Measurements from ENCODE around the gene HRG.

GRCh38 chr3:186682812-186683211 is 17.0 kb downstream of the HRG start:
- no peak for TF ChIP-seq POLR2AphosphoS5 (IDR thresholded peaks at IDR 0.05)
- no peak for TF ChIP-seq CTCF (IDR thresholded peaks at IDR 0.05)
- no peak for TF ChIP-seq POLR2A (IDR thresholded peaks at IDR 0.05)
- TF ChIP-seq EP300 (IDR thresholded peaks at IDR 0.05): no peak
